HCEC 1CT (cell line): ENCODE data around the gene MSI2.
A peak's percentile ranks its signal among the peaks of the same experiment; 100 is the strongest.

Experiments used
- DNase-seq: peaks from one replicate; pipeline ENCODE4 v3.0.0-alpha.2; 2017

Gene MSI2

DNA sequence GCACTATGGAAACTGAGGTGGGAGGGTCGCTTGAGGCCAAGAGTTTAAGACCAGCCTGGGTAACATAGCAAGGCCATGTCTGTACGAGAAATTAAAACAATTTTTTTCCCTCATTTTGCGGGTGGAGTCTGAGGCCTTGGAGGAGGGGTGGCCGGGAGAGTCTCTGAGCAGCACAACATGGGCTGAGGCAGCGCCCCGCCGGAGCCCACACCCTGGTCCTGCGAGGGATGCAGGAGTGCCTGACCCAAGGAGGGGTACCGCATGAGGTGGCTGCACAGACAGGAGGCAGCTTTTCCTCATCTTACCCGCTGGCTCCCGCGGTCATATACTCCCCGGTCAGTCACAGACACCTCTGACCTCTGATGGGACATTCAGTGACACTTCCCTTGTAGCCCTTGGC lies 67.7 kb downstream of the MSI2 start:
- DNase-seq, result no peak

DNA sequence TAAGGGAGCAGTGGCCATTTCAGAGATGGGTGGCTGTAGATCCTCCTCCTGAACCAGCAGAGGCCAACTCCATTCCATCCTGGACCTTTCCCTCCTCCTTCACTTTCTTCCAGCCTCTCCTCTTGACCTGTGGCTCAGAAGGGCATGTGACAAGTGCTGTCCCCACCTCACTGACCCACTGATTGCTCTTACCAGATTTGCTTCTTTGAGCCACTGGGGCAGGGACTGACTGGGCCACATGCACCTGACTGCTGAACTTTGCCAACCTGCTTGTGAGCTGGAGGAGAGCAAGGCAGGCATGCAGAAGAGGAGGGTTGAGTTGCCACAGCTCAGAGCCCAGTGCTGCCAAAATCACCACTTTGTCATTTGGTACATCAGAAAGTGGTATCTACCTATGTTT lies 68.3 kb downstream of the MSI2 start:
- DNase-seq, result no peak

DNA sequence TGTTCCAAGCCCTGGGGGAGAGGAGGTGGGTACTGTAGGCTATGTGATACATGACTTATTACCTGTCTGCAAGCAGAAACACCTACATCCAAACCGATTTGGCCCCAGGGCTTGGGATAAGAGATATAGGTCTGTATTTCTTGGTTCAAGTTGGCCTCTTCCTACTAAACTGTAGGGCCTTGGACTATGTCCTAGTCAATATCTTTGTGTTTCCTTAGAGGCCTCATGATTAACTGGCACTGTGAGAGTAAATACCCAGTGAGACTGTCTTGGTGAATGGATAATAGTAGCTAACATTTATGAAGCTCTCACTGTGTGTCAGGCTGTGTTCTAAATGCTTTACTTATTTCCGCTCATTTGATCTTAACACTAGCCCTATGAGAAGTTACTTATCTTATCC lies 70.0 kb downstream of the MSI2 start:
- no peak for DNase-seq

DNA sequence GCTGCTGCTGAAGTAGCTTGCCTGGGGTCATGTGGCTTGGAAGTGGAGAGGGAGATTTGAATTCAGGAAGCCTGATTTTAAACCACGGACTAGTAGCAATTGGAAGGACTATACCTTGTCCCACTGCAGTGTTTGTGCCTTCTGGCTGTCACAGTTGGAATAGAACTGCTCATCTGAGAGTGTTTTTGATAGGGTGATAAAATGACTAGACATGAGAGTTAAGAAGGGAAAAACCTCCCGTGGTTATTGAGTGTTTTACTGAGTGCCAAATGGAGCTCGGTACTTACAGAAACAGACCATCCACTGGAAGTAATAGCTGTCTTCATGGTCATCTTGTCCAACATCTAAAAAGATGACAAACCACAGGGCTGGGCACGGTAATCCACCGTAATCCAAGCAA lies 70.4 kb downstream of the MSI2 start:
- no peak for DNase-seq

DNA sequence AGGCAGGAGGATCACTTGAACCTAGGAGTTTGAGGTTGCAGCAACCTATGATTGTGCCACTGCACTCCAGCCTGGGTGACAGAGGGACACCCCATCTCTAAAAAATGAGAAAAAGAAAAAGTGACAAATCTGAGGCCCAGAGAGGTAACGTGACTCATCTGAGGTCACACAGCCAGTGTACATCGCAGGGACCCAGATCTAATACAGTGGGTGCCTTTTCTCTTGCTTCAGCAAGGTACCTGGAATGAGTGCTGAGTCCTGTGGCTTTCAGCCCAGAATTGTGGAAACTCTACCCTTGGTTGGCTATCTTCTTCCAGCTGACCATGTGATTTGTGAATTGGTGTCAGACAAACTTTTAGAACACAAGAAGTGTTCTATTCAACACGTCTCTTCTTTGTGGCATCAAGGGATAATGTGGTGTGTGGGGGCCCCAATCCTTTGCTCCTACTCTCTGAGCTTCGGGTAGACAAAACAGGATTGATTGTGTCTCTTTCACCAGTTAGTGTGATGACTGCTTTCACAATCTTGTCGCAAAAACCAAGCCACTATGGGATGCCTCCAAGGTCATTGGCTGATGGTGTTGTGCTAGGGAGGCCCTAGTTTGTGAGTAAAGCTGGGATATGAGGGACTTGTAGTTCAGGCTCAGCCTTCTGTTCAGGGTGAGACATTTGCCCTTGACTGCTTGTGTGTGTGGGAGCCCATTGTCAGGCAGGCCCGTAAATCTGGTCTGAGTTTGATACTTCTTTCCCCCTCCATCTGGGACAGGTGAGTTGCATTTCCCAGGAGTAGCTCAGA lies 71.0 kb downstream of the MSI2 start:
- DNase-seq, result no peak

DNA sequence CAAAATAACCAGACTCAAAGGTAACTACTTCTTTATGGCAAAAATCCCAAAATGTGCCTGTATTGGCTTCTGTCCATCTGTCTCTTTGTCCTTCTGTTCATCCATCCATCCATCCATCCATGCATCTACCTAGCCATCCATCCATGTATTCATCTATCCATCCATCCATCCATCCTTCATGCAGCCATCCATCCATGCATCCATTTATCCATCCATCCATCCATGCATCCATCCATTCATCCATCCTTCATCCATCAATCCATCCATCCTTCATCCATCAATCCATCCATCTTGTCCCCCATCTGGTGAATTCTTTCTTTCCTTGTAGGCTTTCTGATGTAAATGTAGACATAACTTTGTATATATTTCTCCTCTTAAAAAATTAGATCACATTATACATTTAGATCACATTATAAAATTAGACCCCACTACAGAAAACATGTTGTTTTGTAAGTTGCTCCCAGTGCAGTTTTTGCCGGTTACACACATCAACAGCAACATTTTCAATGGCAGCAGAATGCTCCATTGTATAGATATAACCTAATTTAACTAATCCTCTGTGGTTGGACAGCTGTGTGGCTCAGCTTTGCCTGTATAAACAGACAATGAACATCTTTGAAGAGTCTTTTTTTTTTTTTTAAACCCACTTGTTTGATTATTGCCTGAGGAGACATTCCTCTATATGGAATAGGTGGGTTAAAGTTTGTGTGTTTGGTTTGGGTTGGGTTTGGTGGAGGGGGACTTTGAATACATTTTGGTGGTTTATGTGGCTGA lies 72.0 kb downstream of the MSI2 start:
- peak; percentile 2 for DNase-seq

DNA sequence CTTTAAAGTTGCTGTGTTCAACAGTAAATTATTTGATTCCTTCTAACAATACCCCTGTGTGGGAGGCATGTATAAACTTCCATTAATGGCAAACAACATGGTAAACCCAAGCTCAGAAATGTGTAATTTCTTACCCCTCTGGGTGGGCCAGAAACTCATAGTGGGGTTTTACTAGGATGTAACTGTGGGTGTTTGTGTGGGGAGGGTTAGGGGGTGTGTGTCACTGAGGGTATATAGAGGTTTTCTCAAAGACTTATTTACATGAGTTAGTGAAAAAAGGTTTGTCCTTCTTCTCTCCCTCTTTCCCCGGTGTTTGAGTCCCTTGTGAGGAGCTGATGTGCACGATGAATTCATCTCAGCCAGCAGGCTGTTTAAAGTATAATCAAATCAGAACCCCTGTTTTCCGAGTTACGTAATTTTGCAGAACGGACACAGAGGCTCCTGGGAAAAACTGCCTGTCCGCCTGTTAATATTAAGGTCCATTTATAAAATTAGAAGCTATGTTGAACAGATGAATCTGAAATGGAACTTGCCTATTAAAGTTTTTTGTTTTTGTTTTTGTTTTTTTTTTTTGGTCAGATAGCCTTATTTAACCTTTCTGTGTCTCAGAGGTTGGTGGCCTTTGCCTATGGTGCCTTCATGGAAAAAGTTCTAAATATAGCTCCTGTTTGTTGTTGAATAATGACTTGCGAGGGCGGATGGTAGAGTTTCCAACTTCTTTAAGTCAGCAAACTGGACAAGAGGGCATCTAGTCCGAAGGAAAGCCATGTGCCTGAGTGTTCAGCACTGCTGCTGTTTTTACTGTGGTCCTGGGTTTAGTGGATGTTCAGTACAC lies 73.3 kb downstream of the MSI2 start:
- no peak for DNase-seq

DNA sequence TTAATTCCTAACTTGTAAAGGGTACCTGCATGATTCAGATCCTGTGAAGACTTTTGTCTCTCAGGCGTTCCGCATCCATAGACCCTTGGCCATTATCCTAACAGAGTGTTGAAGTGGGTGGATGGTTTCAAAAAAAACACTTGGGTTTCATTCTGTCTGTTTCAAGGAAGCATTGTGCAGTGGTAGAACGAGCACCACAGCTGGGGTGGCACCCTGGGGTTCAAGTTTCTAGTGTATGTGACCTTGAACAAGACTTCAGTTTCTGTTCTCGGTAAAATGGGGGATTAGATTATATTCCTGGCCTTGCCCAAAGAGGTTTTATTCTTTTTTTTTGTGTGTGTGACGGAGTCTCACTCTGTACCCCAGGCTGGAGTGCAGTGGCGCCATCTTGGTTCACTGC lies 74.3 kb downstream of the MSI2 start:
- no peak for DNase-seq

DNA sequence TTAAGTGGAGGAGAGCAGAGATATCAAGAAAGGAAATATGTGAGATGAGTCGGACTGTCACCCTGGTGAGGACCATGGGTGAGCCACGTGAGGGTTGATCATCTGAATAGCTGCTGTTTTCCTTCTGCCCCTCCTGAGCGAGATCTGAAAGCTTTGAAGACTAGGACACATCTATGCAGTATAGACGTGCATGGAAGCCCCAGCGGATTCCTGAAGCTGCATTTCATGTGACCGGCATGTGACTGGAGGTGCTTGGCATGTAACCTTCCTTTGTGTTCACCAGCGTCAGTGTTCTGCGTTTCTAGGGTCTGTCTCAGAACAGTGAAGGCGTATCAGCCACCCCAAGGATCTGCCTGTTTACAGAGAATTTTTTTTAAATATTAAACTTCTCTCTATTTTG lies 75.1 kb downstream of the MSI2 start:
- no peak for DNase-seq

DNA sequence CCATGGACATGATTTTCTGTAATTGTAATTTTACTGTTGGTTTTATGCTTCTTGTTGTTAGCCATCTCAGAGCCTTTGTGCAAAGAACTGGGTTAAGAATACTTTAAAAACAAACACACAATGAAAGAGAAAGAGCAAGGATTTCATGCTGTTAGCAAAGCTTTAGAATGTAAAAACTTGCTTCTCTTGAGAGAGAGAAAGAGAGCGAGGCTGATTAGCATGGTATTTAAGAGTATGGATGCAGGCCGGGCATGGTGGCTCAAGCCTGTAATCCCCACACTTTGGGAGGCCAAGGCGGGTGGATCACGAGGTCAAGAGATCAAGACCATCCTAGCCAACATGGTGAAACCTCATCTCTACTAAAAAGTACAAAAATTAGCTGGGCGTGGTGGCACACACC lies 76.2 kb downstream of the MSI2 start:
- DNase-seq, result no peak

DNA sequence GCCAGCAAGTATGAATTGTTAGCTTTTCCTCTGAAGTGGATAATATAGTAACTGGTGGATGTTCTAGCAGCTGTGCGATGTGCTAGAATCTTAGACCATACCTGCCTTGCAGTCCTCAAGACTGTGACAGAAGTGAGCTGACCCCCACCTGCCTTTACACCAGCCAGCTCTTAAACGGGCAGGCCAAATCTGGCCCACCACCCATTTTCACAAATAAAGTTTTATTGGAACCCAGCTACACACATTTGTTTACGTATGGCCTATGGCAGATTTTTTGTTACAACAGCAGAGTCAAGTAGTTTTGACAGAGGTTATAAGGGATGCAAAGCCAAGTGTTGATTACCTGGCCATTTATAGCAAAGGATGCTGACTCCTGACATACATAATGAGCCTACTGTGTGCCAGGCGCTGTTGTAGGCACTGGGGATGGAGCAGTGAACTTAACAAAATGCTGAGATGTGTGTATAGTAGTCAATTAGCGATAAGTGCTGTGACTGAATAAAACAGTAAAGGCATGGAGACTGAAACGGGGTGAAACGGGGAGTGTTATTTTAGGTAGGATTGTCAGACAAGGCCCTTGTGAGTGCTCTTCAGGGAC lies 79.0 kb downstream of the MSI2 start:
- DNase-seq, result no peak

DNA sequence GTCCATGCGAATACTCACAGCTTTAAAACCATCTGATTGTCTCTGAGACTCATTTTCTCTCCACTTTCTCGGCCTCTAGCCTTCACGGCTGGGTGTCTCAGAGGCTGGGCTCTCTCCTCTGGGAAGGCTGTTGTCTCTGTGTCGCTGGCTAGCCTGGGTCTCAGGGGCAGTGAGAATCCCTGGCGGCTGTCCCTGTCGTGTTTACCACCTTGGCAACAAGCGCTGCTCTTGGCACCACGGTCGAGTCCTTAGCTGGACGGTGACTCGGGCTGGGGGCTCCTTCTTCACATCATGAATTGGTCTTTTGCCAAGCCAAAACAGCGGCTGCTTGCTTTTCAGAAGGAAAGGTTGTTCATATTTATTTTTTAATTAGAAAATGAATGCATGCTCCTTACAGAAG lies 81.1 kb downstream of the MSI2 start:
- no peak for DNase-seq

DNA sequence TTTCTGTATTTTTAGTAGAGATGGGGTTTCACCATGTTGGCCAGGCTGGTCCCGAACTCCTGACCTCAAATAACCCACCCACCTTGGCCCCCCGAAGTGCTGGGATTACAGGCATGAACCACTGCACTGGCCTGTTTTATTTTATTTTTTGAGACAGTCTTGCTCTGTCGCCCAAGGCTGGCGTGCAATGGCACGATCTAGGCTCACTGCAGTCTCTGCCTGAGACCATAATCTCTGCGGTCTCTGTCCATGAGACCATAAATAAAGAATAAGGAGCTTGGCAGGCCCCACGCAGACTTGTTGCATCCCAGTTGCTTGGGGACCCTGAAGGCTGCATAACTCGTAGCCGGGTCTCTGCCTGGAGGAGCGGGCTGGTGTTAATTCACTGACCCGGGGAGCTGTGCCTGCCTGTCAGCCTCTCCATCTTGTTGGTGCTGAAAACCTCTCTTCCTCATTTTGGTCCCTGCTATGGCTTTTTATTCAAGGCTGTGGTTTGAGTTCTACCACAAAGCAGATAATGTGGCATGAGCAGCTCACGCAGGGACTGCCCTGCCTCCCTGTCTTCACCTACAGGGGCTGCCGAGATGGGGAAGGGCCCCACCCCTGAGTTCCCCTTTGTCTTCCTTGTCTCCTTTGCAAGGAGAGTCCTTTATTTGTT lies 82.1 kb downstream of the MSI2 start:
- DNase-seq, result no peak

DNA sequence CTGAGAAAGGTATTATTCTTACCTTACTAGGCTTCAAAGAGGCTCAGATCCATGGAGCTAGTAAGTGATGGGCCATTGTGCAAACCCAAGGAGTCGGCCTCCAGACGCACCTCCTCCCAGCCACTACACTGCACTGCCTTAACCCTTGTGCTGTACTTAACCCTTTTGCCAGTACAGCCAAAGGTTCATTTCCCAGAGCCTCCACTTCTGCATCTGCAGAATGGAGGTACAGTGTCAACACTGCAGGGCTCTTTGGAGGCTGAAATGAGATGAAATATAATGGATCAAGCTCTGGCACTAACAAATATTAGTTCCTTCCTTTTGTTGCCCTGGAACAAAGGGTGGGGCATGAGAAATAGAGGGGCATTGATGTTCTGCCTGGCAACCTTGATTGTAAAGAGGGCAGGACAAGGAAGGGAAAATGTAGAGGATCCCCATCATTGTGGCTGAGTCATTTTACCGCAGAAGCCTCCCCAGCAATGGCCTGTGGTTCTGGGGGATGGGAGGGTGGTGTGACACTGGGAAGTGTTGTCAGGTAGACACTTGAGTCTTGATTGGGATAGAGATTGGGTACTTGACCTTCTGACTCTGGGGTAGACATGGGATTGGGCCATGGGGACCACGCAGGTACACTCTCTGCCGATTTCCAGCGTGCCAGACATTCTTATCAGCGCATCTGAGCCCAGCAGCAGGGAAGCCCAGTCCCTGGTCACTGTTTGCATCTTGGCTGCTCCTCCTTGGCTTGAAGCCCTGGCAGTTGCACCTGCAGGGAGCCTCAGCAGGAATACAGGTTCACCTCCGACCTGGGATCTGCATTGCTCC lies 84.0 kb downstream of the MSI2 start:
- DNase-seq, result no peak

DNA sequence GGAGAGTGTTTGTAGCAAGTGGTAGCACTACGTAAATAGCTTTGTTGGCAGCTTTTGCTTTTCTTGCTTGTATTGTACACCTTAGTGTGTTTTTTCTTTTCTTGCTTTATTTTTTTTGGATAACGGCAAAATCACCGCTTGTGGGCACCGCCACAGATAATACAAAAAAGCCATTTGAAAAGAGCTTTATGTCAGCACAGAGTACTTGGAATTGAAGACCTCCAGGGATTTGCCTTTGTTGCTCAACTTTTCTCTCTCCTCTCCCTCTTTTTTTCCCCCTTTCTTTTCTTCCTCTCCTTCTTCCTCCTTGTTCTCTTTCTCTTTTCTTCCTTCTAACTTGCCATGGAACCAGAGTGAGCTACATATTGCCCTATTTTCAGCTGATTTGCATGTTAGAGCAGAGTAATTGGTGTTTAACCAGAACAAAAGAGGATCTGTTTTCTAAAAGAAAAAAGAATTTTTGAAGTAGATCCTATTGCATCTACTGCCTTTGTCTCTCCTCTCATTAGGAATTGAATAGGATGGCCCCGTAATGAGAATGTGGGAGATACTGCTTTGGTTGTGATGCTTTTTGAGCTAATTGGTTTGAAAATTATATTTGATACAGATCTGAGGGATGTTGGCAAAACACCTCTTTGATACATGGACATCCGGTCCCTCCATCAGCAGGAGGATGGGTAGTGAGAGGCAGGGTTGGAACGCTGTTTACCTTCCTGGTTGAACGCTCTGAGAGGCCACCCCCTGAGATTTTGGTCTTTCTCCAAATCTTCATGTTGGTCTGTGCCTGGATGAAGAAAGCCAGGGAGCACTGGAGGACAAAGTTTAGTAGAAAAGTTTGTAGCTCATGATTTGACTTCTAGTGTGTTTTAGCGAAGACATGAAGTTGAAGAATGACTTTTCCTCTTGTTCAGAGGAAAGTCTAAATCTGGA lies 85.6 kb downstream of the MSI2 start:
- no peak for DNase-seq

DNA sequence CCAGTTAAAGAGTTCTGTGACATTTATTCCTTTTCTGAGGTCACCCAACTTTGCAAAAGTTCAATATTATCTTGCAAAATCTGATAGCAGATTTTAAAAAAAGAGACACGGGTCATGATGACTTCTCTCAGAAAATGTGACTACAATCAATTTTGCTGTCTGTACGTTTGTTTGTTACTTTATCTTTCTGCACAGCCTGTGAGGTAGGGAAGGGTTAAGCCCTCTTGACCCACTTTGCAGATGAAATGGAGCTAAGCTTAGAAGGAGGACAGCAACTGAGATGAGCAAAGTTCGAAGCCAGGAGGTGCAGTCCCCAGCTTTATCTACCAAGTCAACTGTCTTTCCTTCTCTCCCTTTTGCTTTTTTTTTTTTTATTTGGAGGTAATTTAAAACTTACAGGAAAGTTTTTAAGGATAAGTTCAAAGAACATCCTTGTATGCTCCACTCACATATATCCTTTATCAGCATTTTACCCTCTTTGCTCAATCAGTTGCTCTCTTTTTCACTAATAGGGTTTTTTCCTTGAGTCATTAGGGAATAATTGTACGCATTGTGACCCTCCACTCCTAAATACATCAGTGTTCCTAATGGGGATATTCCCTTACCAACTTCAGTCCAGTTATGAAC lies 86.8 kb downstream of the MSI2 start:
- no peak for DNase-seq

DNA sequence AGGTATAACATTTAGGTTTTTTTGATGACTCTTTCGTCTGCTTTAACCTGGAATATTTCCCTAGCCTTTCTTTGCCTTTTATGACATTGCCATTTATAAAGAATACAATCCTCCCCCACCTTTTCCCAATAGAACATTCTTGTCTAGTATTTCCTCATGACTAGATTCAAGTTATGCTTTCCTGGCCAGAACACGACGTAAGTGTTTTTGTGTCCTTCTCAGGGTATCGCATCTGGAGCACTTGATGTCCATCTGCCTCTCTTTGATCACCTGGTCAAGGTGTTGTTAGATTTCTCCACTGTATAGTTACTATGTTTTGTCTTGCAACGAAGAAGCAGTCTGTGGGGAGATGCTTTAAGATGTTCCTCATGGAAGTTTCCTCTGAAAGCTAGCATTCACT lies 87.4 kb downstream of the MSI2 start:
- DNase-seq, result no peak

DNA sequence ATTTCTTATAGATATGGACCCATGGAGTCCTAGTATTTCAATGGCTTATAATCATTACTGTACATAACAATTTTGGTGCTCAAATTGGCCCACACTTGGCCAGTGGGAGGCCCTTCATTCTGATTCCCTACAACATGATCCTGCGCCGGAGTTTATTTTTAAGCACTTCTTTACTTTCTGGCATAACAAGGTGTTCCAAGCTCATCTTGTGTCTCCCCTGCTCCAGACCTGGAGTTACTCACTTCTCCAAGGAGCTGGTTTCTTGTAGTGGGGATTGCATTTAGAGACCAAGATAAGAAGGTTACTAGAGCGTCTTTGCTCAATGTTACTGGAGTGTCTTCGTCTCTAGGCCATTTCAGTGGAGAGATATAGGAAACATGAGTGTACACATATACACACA lies 87.9 kb downstream of the MSI2 start:
- DNase-seq, result no peak

DNA sequence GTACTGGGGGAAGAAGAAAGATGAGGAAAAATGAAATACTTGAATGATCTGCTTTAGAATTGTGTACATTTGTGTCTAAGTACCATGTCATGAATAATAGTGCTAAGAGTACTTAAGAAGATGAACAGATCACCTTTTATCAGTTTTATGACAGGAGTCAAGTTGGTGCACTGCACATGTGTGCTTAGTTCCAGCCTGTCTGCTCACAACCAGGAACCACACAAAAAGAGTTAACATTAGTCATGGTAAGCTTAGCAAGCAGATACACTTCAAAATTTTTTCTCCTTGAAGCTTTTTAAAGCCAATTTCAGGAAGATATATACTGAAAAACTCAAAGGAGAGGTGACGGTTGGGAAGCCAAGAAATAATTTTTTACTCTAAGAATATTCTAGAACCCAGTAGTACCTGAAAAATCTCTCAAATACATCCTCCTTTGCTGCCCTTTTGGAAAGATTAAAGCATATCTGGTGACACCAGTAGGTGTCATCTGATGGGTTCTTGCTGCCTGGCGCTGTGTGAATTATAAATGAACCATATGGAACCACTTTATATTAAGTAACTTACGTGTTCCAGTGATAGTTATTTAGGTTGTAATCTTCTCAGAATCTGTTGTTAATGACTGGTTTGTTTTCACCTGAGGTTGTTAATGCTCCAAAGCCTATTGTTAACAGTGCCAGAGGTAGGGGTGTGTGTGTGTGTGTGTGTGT lies 93.4 kb downstream of the MSI2 start:
- DNase-seq, result no peak
